Testis (tissue), 3 donors: ENCODE data around the gene MAN1C1. TPM values are rescaled to one million over a fixed set of nuclear protein-coding genes. Genes with fewer than 3 reads are reported as not detected.
A peak's percentile ranks its signal among the peaks of the same experiment; 100 is the strongest.

Experiments used
- DNase-seq: peaks from one replicate; pipeline ENCODE4 v3.0.0-alpha.2; 2019
- H3K27ac ChIP-seq, 2 donors: fragments of 200-600 bp; sonication (generic); one replicate each; pipeline ENCODE4 v1.5.1; 2019
- H3K27me3 ChIP-seq: fragments of 200-600 bp; sonication (generic); one replicate; pipeline ENCODE4 v1.5.1; 2019
- H3K36me3 ChIP-seq: fragments of 200-600 bp; sonication (generic); one replicate; pipeline ENCODE4 v1.5.1; 2017; ENCODE audit warnings: low read depth; ENCODE audit errors: missing control alignments
- H3K4me1 ChIP-seq: fragments of 200-600 bp; sonication (generic); one replicate; pipeline ENCODE4 v1.5.1; 2019
- H3K4me3 ChIP-seq, 2 donors: fragments of 200-600 bp; sonication (generic); one replicate each; pipeline ENCODE4 v1.5.1; 2017 to 2019
- H3K9me3 ChIP-seq: fragments of 200-600 bp; sonication (generic); one replicate; pipeline ENCODE4 v1.5.1; 2017
- POLR2A ChIP-seq: fragments of 450-650 bp; IDR thresholded peaks from one replicate; pipeline ENCODE4 v1.6.1; 2017; ENCODE audit warnings: antibody characterized with exemption, mild to moderate bottlenecking, moderate library complexity
- WGBS, 2 donors: methylation state at CpG; one replicate each; pipeline ENCODE4 v1.1.5; 2018; 5-methylcytosine and 5-hydroxymethylcytosine counted together
- intact Hi-C: fragments of 100-400 bp; cut with DNase I; formaldehyde crosslinking; loops from one replicate; pipeline ENCODE4 v1.15.1; 2023; ENCODE audit warnings: low total_unique reads
- polyA plus RNA-seq: library from polyadenylated mRNA; stranded (reverse); fragments of 350-450 nt; fragmentation: Illumina TruSeq; extraction: RNeasy Lipid Tissue Mini Kit (QIAGEN cat#74804); gene quantifications from one replicate; pipeline ENCODE4 v1.2.3, GENCODE V29; 2014; ENCODE audit warnings: low read depth, low replicate concordance; ENCODE audit not compliant: insufficient read depth
- total RNA-seq, 2 donors: library from RNA; depleted of rRNA; stranded (reverse); fragments of >200 nt; gene quantifications; one replicate each; pipeline ENCODE4 v1.2.3, GENCODE V29; 2016
- TF ChIP-seq, protein P1 (sequence below), 3 experiments: fragments of 450-650 bp in 2 of 3; fragments of 200-600 bp in 1 of 3; sonication (generic) in 1 of 3; IDR thresholded peaks; one replicate each; pipeline ENCODE4 v1.5.1; 2016 to 2019; ENCODE audit warnings: antibody characterized with exemption in 3 of 3, mild to moderate bottlenecking in 2 of 3, moderate library complexity in 1 of 3

The MAN1C1 gene
- total and polyA plus RNA-seq, 3 donors from 2014 or later = 12.8 to 21.1 (median 14.8) TPM

DNA sequence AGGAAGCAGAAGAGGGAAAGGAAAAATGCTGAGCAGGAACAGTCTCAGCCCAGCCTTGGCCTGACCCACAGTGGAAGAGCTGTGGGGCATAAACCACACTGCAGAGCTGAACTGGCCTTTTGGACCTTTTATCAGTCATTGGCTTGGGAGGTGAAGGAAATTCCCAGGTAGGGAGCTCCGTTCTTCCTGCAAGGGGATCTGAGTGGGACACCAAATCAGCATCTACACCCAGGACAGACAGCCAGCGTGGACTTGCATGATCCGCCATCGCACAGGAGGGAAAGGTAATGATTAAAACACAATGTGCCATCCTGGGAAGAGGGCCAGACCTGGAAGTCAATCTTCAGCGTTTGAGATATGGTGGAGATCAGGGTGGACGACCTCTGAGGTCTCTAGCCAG is 202.0 kb downstream of the MAN1C1 start:
- Histone ChIP-seq H3K27me3 (no peaks in the 10 kb centered on the region), H3K4me1 (peaks cover 32% of the 10 kb centered on the region), H3K27ac (peak overlapping the region in 1 of 2 donors; percentile 94), H3K9me3 (no peaks in the 10 kb centered on the region), H3K36me3 (no peaks in the 10 kb centered on the region), H3K4me3 (no peak overlapping the region)
- intact Hi-C loops = no loop called here
- TF ChIP-seq POLR2A = no peak
- TF ChIP-seq, protein P1, sequence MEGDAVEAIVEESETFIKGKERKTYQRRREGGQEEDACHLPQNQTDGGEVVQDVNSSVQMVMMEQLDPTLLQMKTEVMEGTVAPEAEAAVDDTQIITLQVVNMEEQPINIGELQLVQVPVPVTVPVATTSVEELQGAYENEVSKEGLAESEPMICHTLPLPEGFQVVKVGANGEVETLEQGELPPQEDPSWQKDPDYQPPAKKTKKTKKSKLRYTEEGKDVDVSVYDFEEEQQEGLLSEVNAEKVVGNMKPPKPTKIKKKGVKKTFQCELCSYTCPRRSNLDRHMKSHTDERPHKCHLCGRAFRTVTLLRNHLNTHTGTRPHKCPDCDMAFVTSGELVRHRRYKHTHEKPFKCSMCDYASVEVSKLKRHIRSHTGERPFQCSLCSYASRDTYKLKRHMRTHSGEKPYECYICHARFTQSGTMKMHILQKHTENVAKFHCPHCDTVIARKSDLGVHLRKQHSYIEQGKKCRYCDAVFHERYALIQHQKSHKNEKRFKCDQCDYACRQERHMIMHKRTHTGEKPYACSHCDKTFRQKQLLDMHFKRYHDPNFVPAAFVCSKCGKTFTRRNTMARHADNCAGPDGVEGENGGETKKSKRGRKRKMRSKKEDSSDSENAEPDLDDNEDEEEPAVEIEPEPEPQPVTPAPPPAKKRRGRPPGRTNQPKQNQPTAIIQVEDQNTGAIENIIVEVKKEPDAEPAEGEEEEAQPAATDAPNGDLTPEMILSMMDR (IDR thresholded peaks at IDR 0.05) = no peak
- WGBS, 2 donors = 33 to 37% methylated on average over 6 of the region's 6 CpGs
- no peak for DNase-seq

DNA sequence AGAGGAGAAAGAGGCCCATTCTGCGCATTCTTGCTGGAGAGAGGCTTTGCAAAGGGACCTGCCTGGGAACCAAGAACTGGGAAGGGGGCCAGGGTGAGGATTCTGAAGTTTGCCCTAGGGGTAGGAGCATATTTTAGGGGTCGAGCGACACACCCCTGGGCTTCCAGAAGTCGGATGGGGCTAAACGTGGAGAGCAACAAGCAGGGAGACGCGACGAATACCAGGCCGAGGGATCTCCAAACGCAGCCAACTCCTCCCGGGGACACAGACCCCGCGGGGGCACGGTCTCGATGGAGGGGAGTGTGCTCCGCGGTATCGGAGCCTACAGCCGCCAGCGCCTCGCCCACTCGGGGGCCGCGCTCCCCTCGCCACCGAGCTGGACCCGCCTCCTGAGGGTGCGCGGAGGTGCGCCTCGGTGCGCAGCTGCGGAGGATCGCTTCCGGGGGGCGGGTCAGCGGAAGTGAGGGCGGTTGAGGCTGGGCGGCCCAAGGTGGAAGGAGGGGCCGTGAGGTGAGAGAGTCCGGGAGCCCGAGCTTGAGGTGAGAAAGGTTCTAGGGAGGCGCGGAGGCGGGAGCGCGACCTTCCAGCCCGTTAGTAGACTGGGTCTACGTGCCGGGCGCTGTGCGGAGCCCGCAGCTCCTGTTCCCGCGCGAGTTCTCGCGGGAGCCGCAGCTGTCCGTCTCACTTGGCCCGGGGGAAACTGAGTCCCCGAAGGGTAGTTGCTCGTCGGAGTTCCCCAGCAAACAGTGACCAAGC is 203.1 kb downstream of the MAN1C1 start, which contains the start of gene MTFR1L:
MTFR1L (plus strand) TSS at position 464 of the 756 bp plus-strand sequence. CDS start 3,151 bp downstream, outside the sequence.
- peak; percentile 92 for DNase-seq
- intact Hi-C loops = no loop called here
- Histone ChIP-seq H3K36me3 (no peaks in the 10 kb centered on the region), H3K9me3 (no peaks in the 10 kb centered on the region), H3K27me3 (no peaks in the 10 kb centered on the region), H3K4me1 (peaks cover 32% of the 10 kb centered on the region), H3K4me3 (peak within 1 kb of the TSS; percentile 92 to 98), H3K27ac (peak within 1 kb of the TSS; percentile 90 to 94)
- 0 to 1% methylated on average over 6 to 57 of the region's 64 CpGs for WGBS, 2 donors
- peak; percentile 79 for TF ChIP-seq POLR2A
- TF ChIP-seq, protein P1 (IDR thresholded peaks at IDR 0.05) = no peak

DNA sequence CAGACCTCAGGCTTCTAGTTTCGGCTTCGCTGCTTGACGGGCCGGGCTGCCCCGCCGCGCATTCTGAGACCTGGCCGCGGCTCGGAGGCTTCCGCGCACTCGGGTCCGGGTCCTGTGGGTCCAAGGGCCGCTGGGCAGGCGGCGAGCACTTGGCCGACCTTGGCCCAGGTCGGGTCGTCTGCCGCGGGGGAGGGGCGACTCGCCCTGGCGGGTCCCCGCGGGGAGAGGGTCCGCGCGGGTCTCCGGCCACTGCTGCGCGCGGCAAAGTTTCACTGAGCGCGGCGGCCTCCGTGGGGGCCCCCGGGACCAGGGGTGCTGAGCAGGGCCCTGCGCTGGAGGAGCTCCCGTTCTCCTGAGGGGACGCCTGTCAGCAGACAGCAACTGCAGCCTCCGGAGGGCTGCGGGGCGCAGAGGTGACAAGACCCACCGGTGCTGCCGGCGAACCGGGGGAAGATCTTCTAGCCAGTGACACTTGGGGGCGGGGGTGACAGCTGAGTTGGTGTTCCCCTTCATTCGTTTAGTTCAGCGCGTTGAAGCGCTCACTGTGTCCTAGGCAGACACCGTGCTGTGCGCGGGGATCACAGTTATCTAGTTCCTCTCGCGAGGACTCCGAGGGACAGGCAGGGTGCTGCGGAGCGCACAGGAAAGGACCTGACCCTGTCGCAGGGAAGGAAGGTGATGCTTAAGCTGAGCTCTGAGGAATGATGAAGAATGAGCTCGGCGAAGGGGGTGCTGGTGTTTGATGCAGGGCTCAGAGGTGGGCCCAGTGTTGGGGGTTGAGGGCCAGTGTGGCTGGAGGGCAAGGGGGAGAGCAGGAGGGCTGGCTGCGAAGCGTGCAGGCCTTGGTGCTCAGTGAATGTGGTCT is 203.9 kb downstream of the MAN1C1 start:
- Histone ChIP-seq H3K4me3 (peak overlapping the region; percentile 92 to 98), H3K27ac (peak overlapping the region; percentile 90 to 94), H3K27me3 (no peaks in the 10 kb centered on the region), H3K4me1 (peaks cover 32% of the 10 kb centered on the region), H3K36me3 (no peaks in the 10 kb centered on the region), H3K9me3 (no peaks in the 10 kb centered on the region)
- intact Hi-C loops = no loop called here
- TF ChIP-seq, protein P1 (IDR thresholded peaks at IDR 0.05) = peak in 1 of 3 experiments; percentile 6
- TF ChIP-seq POLR2A = no peak
- peak; percentile 60 for DNase-seq
- WGBS, 2 donors = 0% methylated on average over 13 to 38 of the region's 67 CpGs

DNA sequence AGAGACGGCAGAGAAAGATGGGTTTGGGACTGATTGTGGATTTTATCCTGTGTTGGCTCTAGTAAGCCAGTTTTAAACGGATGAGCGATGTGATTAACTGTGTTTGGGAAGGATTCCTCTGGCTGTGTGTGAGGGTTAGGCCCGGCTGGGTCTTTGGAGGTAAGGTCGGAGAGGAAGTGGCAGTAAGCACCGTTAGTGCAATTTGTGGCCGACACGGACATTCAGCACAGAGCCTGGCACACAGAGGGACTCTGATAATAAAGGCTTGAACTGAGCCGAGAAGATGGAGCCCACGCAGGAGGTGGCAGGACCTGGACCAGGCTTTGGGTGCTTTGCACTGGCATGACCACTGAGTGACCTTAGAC is 204.5 kb downstream of the MAN1C1 start:
- intact Hi-C loops = no loop called here
- no peak for DNase-seq
- peak overlapping the region; percentile 92 to 98 for H3K4me3 ChIP-seq
- no peaks in the 10 kb centered on the region for H3K36me3 ChIP-seq
- H3K27ac ChIP-seq = peak overlapping the region; percentile 90 to 94
- TF ChIP-seq, protein P1 (IDR thresholded peaks at IDR 0.05) = no peak
- no peak for TF ChIP-seq POLR2A
- no peaks in the 10 kb centered on the region for H3K9me3 ChIP-seq
- H3K4me1 ChIP-seq = peaks cover 32% of the 10 kb centered on the region
- H3K27me3 ChIP-seq = no peaks in the 10 kb centered on the region
- 17 to 19% methylated on average over 10 of the region's 10 CpGs for WGBS, 2 donors
